RWPE1 (cell line): Measurements from ENCODE around the gene KIF3C.
A peak's percentile ranks its signal among the peaks of the same experiment; 100 is the strongest.

Experiments used
- CTCF ChIA-PET: fragments of 350-600 bp; sonication (Branson Sonifier 250); formaldehyde crosslinking; extraction: SDS; loops from one replicate; lab custom pipeline; 2021; lab: Yijun Ruan, JAX
- POLR2A ChIA-PET: fragments of 400-600 bp; formaldehyde crosslinking; extraction: SDS; loops from one replicate; lab custom pipeline; 2020; ENCODE audit warnings: antibody characterized with exemption; ENCODE audit not compliant: low non-redundant PET; lab: Yijun Ruan, JAX
- DNase-seq: peaks from one replicate; pipeline ENCODE4 v3.0.0; 2012; ENCODE audit warnings: low spot score
- H3K27ac ChIP-seq: fragments of 450-650 bp; 2 replicates; pipeline ENCODE4 v1.5.1; 2017
- TF ChIP-seq, protein P1 (sequence below): fragments of 450-650 bp; conservative IDR thresholded peaks from 2 replicates; pipeline ENCODE4 v1.5.1; 2017; ENCODE audit warnings: low read depth, mild to moderate bottlenecking

The KIF3C gene

GRCh38 chr2:26010943-26011342, 28.6 kb upstream of the KIF3C start:
- TF ChIP-seq, protein P1, sequence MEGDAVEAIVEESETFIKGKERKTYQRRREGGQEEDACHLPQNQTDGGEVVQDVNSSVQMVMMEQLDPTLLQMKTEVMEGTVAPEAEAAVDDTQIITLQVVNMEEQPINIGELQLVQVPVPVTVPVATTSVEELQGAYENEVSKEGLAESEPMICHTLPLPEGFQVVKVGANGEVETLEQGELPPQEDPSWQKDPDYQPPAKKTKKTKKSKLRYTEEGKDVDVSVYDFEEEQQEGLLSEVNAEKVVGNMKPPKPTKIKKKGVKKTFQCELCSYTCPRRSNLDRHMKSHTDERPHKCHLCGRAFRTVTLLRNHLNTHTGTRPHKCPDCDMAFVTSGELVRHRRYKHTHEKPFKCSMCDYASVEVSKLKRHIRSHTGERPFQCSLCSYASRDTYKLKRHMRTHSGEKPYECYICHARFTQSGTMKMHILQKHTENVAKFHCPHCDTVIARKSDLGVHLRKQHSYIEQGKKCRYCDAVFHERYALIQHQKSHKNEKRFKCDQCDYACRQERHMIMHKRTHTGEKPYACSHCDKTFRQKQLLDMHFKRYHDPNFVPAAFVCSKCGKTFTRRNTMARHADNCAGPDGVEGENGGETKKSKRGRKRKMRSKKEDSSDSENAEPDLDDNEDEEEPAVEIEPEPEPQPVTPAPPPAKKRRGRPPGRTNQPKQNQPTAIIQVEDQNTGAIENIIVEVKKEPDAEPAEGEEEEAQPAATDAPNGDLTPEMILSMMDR = no peak
- ChIA-PET CTCF (no interaction called here), POLR2A (no interaction called here)
- peak overlapping the region; percentile 78 for H3K27ac ChIP-seq
- DNase-seq = no peak

GRCh38 chr2:26009567-26009963, 27.3 kb upstream of the KIF3C start:
- peak overlapping the region; percentile 93 for H3K27ac ChIP-seq
- POLR2A ChIA-PET = interaction anchor here (0.5 to 1.6 kb wide), 4 partner anchors 9 to 24 kb away, joined by 3 to 7 read pairs (median 5); partner anchors contain the start of gene RAB10
- CTCF ChIA-PET = interaction anchor here (0.6 to 1.6 kb wide), 2 partner anchors 24 to 567 kb away, joined by 3 to 4 read pairs; partner anchors contain the start of gene RAB10
- DNase-seq = no peak
- TF ChIP-seq, protein P1 = no peak

DNA sequence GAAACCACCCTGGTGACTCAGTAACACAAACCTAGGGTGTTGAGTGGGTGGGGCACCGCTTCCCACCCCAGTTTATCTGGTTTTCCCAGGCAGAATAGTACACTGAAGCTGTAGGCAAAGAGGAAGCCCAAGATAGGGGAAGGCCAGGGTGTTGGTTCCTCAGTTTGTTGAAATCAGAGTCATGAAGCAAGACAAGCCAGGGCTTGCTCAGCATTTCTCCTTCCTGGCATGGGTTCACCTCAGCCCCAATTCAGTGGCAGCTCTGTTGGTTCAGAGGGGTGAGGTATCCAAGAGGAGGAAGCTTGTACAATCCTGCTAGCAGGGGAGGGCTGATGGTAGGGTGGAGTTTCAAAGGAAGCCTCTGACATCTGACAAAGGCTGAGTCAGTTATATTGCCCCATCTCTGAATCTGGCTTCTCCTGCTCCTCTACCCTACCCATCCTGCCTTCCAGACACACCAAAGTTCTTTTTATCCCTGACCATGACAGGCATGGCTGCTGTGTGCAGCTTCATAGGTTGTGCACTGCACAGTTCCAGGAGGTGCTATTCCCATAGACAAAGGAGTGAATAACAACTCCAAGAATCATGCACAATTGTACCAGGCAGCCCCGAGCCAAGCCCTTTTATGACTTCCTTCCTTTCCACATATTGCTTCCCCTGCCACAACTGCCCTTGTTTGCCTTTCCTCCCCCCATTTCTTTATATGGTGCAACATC, 26.7 kb upstream of the KIF3C start:
- ChIA-PET POLR2A (interaction anchor here (0.5 to 1.6 kb wide), 4 partner anchors 9 to 24 kb away, joined by 3 to 7 read pairs (median 5); partner anchors contain the start of gene RAB10), CTCF (interaction anchor here (1.6 kb wide), 1 partner anchor 25 kb away, joined by 4 read pairs; the partner anchor contains the start of gene RAB10)
- TF ChIP-seq, protein P1 = no peak
- peak overlapping the region; percentile 93 for H3K27ac ChIP-seq
- peak; percentile 96 for DNase-seq

DNA sequence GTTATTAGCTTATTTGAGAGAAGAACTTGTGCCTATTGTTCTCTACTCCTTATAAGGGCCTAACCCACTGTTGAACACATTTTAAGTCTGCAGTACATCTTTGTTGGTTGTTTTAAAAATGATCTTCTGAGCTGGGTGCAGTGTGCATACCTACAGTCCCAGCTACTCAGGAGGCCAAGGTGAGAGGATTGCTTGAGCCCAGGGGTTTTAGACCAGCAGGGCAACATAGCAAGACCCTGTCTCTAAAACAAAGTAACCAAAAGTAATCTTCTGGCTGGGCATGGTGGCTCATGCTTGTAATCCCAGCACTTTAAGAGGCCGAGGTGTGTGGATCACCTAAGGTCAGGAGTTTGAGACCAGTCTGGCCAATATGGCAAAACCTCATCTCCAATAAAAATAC, 25.8 kb upstream of the KIF3C start:
- ChIA-PET CTCF (interaction anchor here (1.6 kb wide), 1 partner anchor 26 kb away, joined by 4 read pairs; the partner anchor contains the start of gene RAB10), POLR2A (interaction anchor here (1.2 to 1.6 kb wide), 3 partner anchors 10 to 25 kb away, joined by 4 to 7 read pairs (median 6); partner anchors contain the start of gene RAB10)
- DNase-seq = no peak
- TF ChIP-seq, protein P1 = no peak
- H3K27ac ChIP-seq = peak overlapping the region; percentile 93

DNA sequence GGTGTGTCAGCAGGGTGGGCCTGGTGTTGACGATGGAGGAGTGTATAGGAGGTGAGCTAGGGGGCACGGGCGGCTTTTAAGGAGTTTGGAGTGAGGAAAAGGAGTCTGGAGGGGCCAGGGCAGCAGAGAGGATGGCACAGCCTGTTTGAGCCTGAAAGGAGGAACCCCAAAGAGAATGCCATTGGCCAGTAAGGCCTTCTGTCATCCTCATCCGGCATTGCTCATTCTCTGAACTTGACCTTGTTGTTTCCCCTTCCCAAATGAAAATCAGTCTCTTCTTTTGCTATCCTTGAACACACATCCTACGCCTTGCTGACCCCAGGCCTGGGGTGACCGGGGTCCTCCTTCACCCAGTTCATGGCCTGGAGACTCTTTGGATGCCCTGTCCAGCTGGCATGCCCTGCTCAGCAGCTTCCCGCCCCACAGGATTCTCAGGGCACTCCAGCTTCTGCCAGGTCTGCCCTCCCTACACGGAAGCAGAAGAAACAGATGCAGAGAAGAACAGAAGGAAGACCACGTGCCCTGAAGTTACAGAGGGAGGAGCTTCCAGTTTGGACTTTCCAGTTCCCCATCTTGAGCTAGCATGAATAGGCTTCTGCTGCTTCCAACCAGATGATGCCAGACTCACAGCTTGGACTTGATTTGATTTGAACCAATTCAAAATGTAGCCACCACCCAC, 20.5 kb upstream of the KIF3C start:
- ChIA-PET CTCF (no interaction called here), POLR2A (no interaction called here)
- TF ChIP-seq, protein P1 = no peak
- H3K27ac ChIP-seq = peak overlapping the region; percentile 86
- no peak for DNase-seq

- TF ChIP-seq, protein P1 = no peak
- POLR2A ChIA-PET = no interaction called here
- no peak for DNase-seq
- H3K27ac ChIP-seq = peak overlapping the region; percentile 86
- CTCF ChIA-PET = no interaction called here
These were observed 19.6 kb upstream of the KIF3C start for GRCh38 chr2:26001743-26002351.
